Keratinocyte (primary cell): Measurements from ENCODE around the gene PSMB5. TPM values are rescaled to one million over a fixed set of nuclear protein-coding genes. Genes with fewer than 3 reads are reported as not detected.

ENCODE experiments used
- DNase-seq: peaks from one replicate; pipeline ENCODE4 v3.0.0-alpha.2; 2011; ENCODE audit warnings: low read depth, missing footprints, low spot score
- FAIRE-seq: peaks from 2 replicates; lab custom pipeline; 2011; peaks lifted over from hg19 to GRCh38; lab: Jason Lieb, UNC
- H2AFZ ChIP-seq: 2 replicates; pipeline ENCODE4 v1.6.0; 2012; ENCODE audit warnings: low read length, control low read depth, inconsistent platforms; ENCODE audit not compliant: control insufficient read depth
- H3K27ac ChIP-seq: 2 replicates; pipeline ENCODE4 v1.5.1; 2011; ENCODE audit warnings: low read length; ENCODE audit not compliant: control insufficient read depth, insufficient read depth
- H3K27me3 ChIP-seq: 3 replicates; pipeline ENCODE4 v1.6.0; 2011; ENCODE audit warnings: low read length; ENCODE audit not compliant: control insufficient read depth, insufficient read depth; ENCODE audit errors: extremely low read depth
- H3K36me3 ChIP-seq, 2 experiments: 2 replicates in 1 of 2; 3 replicates in 1 of 2; pipeline ENCODE4 v1.5.1; 2011; ENCODE audit warnings: low read length in 2 of 2, mild to moderate bottlenecking in 1 of 2; ENCODE audit not compliant: control insufficient read depth in 2 of 2, insufficient read depth in 2 of 2; ENCODE audit errors: extremely low read depth in 1 of 2
- H3K4me1 ChIP-seq: 3 replicates; pipeline ENCODE4 v1.5.1; 2011; ENCODE audit warnings: low read length; ENCODE audit not compliant: control insufficient read depth, insufficient read depth; ENCODE audit errors: extremely low read depth
- H3K4me2 ChIP-seq: 3 replicates; pipeline ENCODE4 v1.6.0; 2011; ENCODE audit warnings: low read depth, low read length; ENCODE audit not compliant: control insufficient read depth, insufficient read depth; ENCODE audit errors: extremely low read depth
- H3K4me3 ChIP-seq, 3 experiments: fragments of 200-600 bp in 1 of 3; sonication (generic) in 1 of 3; 2 replicates in 2 of 3; 3 replicates in 1 of 3; pipeline ENCODE4 v1.5.1; 2011 to 2016; ENCODE audit warnings: low read length in 3 of 3, mild to moderate bottlenecking in 3 of 3, control low read depth in 2 of 3, inconsistent platforms in 1 of 3, low read depth in 1 of 3, mixed read lengths in 1 of 3, mixed run types in 1 of 3, moderate library complexity in 1 of 3; ENCODE audit not compliant: control insufficient read depth in 2 of 3, insufficient read depth in 2 of 3; ENCODE audit errors: extremely low read depth in 1 of 3
- H3K79me2 ChIP-seq: 2 replicates; pipeline ENCODE4 v1.6.0; 2012; ENCODE audit warnings: low read length; ENCODE audit not compliant: control insufficient read depth, insufficient read depth
- H3K9ac ChIP-seq: 3 replicates; pipeline ENCODE4 v1.6.0; 2011; ENCODE audit warnings: low read length; ENCODE audit not compliant: control insufficient read depth, insufficient read depth; ENCODE audit errors: extremely low read depth
- H3K9me1 ChIP-seq: 3 replicates; pipeline ENCODE4 v1.6.0; 2011; ENCODE audit warnings: low read length; ENCODE audit not compliant: control insufficient read depth, insufficient read depth; ENCODE audit errors: extremely low read depth
- H3K9me3 ChIP-seq: 2 replicates; pipeline ENCODE4 v1.5.1; 2012; ENCODE audit warnings: low read depth, low read length; ENCODE audit not compliant: control insufficient read depth
- H4K20me1 ChIP-seq: 3 replicates; pipeline ENCODE4 v1.6.0; 2011; ENCODE audit warnings: low read length; ENCODE audit not compliant: control insufficient read depth, insufficient read depth; ENCODE audit errors: extremely low read depth
- CTCF ChIP-seq, 3 experiments: IDR thresholded peaks in 1 of 3; conservative IDR thresholded peaks in 1 of 3; optimal IDR thresholded peaks in 1 of 3; 2 replicates in 2 of 3; 3 replicates in 1 of 3; pipeline versions ENCODE3 to v1.5.1; 2011; ENCODE audit warnings: low read length in 3 of 3, mild to moderate bottlenecking in 3 of 3, moderate library complexity in 2 of 3, control low read depth in 1 of 3, inconsistent platforms in 1 of 3; ENCODE audit not compliant: insufficient read depth in 2 of 3; ENCODE audit errors: extremely low read depth in 1 of 3
- EZH2 ChIP-seq: IDR thresholded peaks from one replicate; pipeline ENCODE4 v1.6.1; 2012; ENCODE audit warnings: inconsistent platforms, mild to moderate bottlenecking, low read length, moderate library complexity
- dilution Hi-C: fragments of 300-500 bp; cut with MboI; formaldehyde crosslinking; loops from one replicate; pipeline ENCODE4 v1.7.0; 2020; ENCODE audit warnings: low sequenced_read_pairs; ENCODE audit not compliant: extremely low pct_ligation_motif_present
- polyA plus RNA-seq, 5 experiments: library from polyadenylated mRNA; depleted of rRNA in 3 of 5; stranded (reverse) in 3 of 5; stranded (forward) in 1 of 5; unstranded in 1 of 5; fragments of >200 nt; gene quantifications; 1 replicate in 1 of 5; 2 replicates in 3 of 5; 3 replicates in 1 of 5; pipeline versions ENCODE4 v1.2.1 to v1.2.3, GENCODE V29; 2011 to 2012; ENCODE audit warnings: missing spikeins in 2 of 5, low read depth in 1 of 5, low replicate concordance in 1 of 5

PSMB5 gene
- polyA plus RNA-seq, 1 donor (not counting 4 experiments of a cell fraction or from before 2014, with no cell fraction given), result 285 TPM

GRCh38 chr14:23013054-23013748, 21.5 kb downstream of the PSMB5 start:
- Histone ChIP-seq H3K4me2 (no peak overlapping the region), H3K9me3 (no peaks in the 10 kb centered on the region), H3K27me3 (no peaks in the 10 kb centered on the region), H3K9me1 (no peaks in the 10 kb centered on the region), H3K79me2 (no peaks in the 10 kb centered on the region), H3K4me3 (no peak overlapping the region), H4K20me1 (no peaks in the 10 kb centered on the region), H2AFZ (no peak overlapping the region), H3K27ac (no peak overlapping the region), H3K4me1 (peaks cover 15% of the 10 kb centered on the region), H3K9ac (no peak overlapping the region), H3K36me3 (no peaks in the 10 kb centered on the region)
- FAIRE-seq (no peak), DNase-seq (no peak)
- TF ChIP-seq CTCF (optimal IDR thresholded peaks at IDR 0.05 in 1 of 3, IDR thresholded peaks at IDR 0.05 in 1 of 3, conservative IDR thresholded peaks at IDR 0.05 in 1 of 3; ENCODE audit: extremely low read depth in 1 of 3, insufficient read depth in 2 of 3, low read length in 3 of 3) (no peak), EZH2 (no peak)
- dilution Hi-C loops, result no loop called here

GRCh38 chr14:23009939-23010726, 24.6 kb downstream of the PSMB5 start, which contains the start of gene C14orf93:
C14orf93 (minus strand) TSS chr14:23010143; CDS start chr14:22999023, 11,120 bp downstream.
- DNase-seq, result no peak
- Histone ChIP-seq H2AFZ (peak within 1 kb of the TSS; percentile 89), H3K9me1 (no peaks in the 10 kb centered on the region), H3K79me2 (no peaks in the 10 kb centered on the region), H4K20me1 (no peaks in the 10 kb centered on the region), H3K4me3 (peak within 1 kb of the TSS; percentile 39 to 86 (median 64)), H3K9ac (peak within 1 kb of the TSS; percentile 70), H3K27ac (peak within 1 kb of the TSS; percentile 83), H3K36me3 (no peaks in the 10 kb centered on the region), H3K9me3 (no peaks in the 10 kb centered on the region), H3K4me2 (peak within 1 kb of the TSS; percentile 84), H3K27me3 (no peaks in the 10 kb centered on the region), H3K4me1 (peaks cover 27% of the 10 kb centered on the region)
- no peak for FAIRE-seq
- no peak for TF ChIP-seq EZH2
- TF ChIP-seq CTCF (optimal IDR thresholded peaks at IDR 0.05 in 1 of 3, IDR thresholded peaks at IDR 0.05 in 1 of 3, conservative IDR thresholded peaks at IDR 0.05 in 1 of 3; ENCODE audit: extremely low read depth in 1 of 3, insufficient read depth in 2 of 3, low read length in 3 of 3), result no peak
- dilution Hi-C loops, result no loop called here
